AG20443 (cell line): ENCODE results near the gene LACTB.

Experiments
- DNase-seq: peaks from one replicate; pipeline ENCODE4 v3.0.0; 2012; ENCODE audit warnings: low spot score, mixed read lengths

Gene LACTB, protein sequence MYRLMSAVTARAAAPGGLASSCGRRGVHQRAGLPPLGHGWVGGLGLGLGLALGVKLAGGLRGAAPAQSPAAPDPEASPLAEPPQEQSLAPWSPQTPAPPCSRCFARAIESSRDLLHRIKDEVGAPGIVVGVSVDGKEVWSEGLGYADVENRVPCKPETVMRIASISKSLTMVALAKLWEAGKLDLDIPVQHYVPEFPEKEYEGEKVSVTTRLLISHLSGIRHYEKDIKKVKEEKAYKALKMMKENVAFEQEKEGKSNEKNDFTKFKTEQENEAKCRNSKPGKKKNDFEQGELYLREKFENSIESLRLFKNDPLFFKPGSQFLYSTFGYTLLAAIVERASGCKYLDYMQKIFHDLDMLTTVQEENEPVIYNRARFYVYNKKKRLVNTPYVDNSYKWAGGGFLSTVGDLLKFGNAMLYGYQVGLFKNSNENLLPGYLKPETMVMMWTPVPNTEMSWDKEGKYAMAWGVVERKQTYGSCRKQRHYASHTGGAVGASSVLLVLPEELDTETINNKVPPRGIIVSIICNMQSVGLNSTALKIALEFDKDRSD

DNA sequence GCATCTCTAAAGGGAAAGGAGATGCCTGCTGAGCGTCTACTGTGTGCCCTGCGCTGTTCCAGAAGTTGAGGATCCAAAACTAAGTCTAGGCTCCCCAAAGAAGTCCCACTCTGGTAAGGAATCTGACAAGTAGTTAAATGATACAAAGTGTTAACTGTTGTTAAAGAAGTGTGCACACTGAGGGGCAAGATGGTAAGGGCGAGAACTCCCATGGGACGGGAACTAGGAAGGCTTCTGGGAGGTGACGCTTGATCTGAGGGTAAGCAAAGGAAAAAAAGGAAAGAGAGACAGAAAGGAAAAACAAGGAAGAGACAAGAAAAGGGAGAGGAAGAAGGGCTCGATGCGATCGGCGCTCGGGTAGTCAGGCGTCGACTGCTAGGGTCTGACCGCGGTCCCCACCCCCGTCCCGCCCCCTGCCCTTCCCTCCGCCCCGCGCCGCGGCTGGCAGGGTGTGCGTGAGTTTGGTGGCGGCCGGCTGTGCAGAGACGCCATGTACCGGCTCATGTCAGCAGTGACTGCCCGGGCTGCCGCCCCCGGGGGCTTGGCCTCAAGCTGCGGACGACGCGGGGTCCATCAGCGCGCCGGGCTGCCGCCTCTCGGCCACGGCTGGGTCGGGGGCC is at the start of gene LACTB:
TSS of gene LACTB (plus strand) at position 480 of the 620 bp plus-strand sequence. CDS start at position 491, 11 bp downstream.
- peak; percentile 94 for DNase-seq

DNA sequence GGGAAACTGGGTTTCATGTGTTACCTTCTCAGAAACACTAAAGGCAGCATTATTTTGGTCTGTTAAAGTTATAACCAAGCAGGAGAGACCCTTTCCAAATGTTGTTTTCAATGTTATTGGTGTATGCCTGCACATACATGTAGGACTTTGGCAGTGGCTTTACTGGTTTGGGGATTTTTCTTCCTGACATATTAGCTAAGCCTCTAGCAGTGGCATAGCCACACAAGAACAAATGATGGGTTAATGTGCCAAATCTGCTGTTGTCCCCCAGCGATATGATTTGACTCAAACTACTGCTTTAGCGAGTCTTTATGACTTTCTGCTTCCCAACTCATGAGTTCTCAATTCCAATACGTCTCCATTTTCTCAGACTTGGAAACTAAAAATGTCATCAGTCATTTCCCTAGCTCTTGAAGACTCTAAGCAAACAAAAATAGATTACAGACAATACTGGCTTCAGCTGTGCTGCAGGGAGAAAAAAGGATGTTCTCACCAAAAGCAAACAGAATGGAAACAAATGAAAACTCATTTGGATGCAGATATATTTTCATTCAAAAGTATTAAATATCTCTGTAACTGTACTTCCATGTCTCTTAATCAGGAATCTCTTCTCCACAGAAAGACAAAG is 49.5 kb upstream of the LACTB start:
- no peak for DNase-seq

DNA sequence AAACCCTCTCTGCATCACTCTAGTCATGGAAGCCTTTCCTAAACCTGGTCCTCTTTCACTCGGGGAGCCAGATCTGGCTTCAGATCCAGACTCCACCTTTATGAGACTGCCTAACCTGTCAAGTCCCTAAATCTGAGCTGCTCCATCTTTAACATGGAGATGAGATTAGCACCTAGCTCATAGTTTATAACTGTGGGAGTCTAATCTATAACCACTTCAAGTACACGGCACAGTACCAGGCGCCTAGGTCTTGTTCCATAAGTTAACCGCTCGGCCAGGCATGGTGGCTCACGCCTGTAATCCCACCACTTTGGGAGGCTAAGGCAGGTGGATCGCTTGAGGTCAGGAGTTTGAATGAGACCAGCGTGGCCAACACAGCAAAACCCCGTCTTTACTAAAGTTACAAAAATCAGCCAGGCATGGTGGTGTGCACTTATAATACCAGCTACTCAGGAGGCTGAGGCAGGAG is 48.8 kb upstream of the LACTB start:
- DNase-seq, result no peak

DNA sequence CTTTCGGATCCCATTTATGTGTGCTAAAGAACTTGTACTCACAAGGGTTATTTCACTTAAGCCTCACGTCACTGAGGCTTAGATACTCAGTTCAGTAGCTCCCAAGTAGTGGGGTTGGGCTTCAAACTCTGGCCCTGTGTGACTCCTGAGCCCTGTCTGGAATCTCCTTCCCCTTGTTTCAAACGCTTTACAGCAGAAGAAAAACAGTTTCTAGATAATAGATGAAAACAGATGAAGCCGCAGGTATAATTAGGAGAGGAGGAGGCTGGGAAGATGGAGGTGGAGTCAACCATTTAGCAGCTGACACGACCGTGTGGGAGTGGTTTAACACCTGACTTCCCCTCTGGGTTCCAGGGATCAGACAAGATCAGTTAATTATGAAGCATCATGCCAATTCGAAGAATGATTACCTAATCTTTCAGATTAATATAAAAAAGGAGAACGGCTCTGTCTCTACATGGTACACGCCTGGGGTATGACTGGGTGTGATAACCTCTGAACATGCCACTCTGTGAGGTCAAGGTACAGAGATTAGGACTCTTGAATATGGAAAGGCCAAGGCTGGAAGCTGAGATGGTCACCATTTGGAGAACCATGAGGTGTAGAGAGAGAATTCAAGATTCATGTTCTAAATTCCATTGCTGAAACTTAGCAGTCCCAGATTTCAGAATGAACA is 48.0 kb upstream of the LACTB start:
- DNase-seq, result no peak

DNA sequence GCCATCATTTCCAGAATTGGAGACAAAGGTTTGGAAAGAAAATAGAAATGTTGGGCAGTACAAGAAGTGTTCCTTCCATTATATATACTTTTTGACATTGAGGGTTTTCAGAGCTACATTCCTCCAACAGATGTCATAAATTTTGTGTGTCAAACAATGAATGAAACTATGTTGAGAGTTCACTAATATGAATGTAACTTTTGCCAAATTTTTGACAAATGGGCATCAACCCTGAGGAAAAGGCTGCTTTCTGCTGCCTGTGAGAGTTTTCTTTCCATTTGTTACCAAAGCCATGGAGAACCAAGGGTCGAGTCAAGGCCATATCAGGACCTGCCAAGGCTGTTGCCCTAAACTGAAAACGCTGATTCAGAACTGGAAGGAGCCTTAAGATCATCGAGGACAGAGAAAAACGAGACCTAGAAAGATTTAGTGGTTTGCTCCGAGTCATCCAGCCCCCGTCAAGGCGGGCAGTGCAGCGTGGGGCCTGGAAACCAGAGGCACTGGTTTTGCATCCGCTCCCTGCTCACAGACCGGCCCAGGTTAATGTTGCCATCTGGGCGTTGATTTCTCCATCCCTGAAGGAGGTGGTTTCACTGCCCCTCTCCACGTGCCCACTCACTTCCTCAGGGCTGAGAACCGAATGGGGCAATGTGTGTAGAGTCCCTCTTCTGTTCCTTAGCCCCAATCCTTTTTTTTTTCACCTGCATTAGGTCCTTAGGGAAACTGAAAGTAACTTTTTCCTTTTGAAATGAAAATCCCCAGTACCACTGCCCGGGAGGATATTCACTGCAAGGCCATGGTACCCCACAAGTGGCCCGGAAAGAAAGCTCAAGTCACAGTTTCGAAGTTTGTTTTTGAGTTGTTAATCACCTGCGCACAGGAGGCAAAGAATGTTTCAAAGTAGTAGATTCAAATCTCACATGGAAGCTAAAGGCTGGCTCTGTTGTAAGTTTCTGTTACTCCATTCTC is 46.4 kb upstream of the LACTB start:
- DNase-seq, result no peak

DNA sequence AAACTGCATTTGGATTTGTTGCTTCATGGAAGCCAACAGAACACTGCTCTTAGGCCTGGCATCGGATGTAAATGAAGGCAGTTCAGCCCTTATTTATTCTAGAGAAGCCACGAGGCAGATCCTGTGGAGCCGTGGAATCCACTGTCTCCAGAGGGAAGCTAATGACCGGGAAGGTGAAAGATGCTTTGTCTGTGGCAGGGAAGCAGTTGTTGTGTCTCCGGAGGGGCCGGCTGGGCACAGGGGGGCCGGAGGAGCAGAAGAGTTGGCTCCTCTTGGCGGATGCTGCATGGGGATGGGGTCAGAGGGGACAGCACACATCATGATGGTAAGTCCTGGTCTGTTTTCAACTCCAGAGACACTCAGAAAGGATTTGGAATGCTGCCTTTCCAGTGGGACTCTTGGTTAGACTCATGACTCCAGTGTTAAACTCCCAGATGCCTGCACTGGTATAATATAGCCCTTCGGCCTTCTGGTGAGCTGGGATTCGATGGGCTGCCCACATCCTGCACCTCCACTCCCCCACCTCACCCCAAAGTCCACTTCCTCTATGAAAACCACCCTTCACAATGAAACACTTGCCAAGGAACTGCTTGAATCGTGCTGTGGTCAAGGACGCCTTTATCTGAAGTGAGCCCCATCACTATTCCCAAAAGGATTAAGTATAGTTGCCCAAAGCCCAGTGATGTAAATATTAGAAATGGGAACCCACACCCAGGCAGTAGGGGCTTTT is 45.5 kb upstream of the LACTB start:
- DNase-seq, result no peak

DNA sequence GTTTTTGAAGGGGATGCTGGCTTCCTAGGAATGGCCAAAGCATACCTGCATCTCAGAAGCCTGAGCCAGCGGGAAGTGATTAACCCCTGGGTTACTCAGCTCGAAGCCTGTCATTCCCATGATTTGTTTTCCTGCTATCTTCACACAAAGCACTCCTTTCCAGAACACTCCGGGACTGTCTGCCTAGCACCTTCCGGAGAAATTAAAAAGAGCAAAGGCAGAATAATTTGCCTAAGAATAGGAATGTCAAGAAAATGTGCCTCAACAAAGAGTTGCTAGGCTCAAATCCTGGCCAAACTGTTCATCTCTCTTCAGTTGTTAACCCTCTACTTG is 45.0 kb upstream of the LACTB start:
- DNase-seq, result no peak

DNA sequence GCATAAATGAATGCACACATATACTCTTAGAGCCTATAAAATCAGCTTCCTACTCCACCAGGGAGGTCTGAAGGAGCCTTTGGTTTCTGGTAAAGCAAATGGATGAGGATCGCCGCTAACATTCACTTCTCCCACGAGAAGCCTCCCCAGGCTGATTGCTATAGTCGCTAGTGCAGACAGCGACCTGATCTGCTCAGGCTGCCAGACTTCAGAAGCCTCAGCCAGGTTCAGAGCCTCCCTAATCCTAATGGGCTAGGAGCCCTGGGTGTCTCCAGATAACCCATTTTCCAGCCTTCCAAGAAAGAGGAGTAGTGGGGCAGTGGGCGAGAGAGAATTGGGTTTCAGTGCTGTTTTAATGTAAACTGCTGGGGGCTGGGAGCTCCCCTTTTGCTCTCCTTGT is 43.7 kb upstream of the LACTB start:
- DNase-seq, result no peak

DNA sequence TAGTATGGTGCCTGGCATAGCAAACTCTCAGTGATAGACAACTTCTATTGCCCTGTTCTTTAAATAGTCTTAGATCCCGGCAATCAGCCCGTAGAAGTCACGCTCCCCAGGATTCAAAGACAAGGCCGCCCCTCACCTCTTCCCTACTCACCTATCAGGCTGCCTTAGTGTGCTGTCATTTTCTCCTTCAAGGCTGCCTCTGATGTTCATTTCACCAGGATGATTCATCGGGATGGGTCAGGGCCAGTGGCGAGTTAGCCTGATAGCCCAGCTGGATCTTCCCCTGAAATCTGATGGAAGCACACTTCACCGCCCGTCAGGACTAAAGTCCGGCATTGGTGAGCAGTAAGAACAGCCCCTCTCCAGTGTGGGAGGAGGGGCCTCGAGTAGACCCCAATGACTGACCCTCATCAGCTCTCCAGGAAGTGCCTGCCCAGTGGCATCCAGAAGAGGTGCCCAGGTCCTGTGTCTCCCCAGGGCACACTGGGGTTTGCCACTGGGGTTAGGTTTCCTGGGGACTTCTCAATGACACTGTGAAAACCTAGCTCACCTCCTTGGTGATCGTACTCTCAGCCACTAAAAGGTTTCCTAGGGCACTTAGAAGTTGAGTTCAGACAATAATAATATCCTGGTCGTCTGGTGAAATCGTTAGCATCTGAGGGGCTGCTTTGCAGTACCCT is 41.6 kb upstream of the LACTB start:
- DNase-seq, result peak; percentile 68

DNA sequence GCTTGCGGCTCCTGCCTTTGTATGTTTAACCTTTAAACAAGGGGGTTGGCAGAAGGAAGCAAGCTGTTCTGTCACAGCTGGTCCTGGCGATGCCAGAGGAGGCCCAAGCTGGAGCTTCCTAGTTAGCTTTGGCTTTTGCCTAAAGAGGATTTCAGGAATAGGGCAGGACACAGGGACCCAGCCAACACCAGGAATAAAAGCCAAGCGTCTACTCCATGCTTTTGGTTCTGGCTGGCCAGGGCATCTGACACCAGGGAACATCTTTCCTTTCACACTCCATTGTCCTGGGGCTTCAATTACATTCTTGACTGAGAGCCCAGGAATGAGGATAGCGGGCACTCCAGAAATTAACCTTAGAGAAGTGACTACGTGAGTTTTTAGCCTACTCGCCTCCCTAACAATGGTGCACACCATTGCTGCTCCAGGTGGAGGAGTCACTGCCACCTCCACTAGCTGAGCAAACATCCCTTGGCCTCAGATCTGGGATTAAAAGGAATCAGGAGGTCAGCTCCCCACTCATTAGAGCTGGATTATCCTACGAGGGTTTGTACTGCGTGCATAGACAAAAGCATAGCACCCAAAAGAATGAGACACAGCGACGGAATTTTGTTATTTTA is 40.9 kb upstream of the LACTB start:
- no peak for DNase-seq

DNA sequence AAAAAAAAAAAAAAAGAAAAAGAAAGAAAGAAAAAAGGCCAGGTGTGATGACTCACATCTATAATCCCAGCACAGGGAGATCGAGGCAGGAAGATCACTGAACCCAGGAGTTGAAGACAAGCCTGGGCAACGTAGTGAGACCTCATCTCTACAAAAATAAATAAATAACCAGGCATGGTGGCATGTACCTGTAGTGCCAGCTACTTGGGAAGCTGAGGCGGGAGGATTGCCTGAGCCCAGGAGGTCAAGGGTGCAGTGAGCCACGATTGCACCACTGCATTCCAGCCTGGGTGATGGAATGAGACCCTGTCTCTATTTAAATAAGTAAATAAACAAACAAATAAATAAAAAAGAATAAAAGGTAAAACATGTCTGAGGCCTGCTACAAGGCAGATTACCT is 39.3 kb upstream of the LACTB start:
- no peak for DNase-seq

DNA sequence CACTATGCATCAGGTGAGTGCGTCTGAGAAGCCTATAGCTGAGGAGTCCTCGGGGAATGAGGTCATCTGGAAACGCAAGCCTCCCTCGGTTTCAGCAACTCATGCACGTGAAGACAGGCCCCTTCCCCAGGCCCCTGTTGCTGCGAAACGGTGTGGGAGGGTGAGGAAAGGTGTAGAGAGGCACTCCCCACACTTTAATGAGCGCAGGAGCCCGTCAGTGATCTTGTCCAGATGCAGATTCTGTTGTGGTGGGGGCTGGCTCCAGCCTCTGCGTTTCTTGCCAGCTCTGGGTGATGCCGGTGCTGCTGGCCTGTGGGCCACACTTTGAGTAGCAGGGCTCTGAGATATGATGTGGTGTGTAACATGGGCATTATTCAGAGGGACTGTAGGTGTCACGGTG is 38.6 kb upstream of the LACTB start:
- DNase-seq, result no peak

DNA sequence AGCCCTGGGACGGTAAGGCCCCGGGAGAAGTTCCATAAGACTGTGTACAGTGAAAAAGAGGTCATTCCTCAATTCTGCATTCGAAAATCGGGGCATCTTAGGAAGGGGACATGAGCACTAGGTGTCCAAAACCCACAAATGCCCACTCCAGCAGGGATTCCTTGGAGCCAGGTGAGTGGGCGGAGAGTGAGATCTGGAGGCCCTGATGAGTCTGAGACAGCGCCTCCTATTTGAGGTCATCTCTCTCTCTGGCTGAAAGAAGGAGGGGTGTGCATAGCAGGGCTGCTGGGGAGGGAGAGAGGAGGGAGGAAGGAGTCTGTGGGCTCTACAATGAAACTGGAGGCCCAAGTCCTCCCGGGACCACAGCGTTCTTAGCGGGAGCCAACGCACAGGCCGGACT is 38.1 kb upstream of the LACTB start:
- no peak for DNase-seq

DNA sequence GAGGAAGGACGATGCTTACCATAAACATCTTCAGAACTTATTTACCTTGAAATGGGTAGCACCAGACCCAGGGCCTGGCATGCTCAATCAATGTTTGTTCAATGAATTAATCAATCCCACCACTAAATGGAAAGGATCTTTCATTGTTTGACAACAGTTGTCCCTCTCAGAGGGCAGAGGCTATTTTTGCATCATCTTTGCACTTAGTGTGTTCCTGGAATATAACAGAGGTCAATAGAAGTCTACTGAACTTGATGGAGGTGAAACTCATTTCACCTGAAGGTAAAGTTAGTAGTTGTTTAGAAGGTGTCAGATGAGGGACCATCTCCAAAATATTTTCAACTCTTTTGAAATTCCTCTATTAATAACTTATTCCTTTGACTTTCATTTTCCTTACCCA is 36.9 kb upstream of the LACTB start:
- DNase-seq, result no peak

DNA sequence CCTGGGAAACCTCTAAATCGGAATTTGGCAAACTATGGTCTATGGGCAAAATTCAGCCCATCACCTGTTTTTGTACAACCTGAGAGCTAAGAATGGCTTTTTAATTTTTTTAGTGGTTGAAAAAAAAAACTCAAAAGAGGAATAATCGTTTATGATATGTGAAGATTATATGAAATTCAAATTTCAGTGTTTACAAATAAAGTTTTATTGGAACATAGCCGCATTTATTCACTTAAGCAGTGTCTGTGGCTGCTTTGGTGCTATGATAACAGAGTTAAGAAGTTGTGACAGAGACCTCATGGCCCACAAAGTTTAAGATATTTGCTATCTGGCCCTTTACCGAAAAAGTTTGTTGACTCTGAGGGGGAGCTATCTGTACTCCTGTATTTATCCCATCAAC is 36.4 kb upstream of the LACTB start:
- DNase-seq, result no peak

DNA sequence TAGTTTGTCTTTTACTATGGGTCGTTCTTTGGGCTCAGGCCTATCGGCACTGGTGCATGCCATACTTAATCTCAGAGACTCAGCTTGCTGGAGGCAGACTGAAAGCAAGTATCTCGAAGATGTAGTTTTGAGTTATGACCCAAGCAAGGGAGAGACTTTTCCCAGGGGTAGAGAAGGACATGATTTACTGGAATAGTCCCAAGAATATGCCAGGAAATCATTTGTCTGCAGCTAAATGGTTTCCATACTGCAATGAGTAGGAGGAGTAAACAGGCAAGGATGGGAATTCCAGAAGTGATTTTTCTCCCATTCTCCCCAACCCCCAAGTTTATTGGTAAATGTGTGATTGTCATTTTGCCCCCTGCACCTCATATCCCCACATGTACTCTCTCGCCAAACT is 35.4 kb upstream of the LACTB start:
- no peak for DNase-seq

DNA sequence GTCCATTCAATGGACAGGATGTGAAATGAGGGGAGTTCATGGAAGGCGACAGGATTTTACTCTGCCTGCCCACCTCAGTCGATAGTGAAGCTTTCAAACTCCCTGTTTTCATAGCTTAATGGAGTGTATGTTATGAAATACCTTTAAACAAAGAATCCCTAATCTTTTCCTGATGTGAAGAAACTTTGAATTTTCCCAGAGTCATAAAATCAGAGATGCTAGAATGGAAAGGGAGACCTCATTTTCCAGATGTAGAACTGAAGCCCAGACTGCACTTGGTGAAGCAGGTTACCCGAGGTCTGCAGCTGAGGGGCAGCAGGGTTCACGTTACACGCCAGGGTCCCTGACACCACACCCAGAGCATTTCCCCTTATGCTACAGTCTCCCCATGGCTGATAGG is 34.7 kb upstream of the LACTB start:
- no peak for DNase-seq

DNA sequence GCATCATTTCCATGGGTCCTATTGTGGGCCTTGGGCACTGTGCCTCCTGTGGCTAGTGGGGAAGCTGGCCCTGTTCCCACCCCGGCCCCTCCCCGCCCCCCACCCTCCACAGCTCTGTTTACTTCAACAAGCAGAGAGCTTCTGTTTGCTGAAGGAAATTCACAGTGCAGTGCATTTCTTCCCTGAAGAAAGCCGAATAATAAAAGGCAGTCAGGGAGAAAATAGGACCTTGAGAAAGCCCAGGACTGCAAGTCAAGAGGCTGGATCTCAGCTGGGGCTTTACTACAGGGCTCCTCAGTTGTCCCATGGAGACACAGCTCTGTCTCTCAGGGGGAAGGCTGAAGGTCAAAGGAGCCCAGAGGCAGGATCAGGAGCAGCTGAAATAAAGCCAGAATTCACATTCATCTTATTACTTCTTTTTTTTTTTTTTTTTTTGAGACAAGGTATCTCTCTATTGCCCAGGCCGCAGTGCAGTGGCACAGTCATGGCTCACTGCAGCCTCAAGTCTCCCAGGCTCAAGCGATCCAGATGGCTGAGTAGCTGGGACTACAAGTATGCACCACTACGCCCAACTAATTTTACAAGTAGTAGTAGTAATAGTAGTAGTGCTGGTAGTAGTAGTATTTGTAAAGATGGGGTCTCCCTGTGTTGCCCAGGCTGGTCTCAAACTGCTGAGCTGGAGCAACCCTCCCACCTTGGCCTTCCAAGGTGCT is 33.0 kb upstream of the LACTB start:
- no peak for DNase-seq
